Mesodermal cell (in vitro differentiated cells): Measurements from ENCODE around the gene MTX2.

Source experiments
- H3K27ac ChIP-seq: 2 replicates; pipeline ENCODE4 v1.7.0; 2013; ENCODE audit warnings: mild to moderate bottlenecking, low read depth, low read length, moderate library complexity; ENCODE audit not compliant: severe bottlenecking
- H3K36me3 ChIP-seq: 2 replicates; pipeline ENCODE4 v1.7.1; 2013; ENCODE audit warnings: mild to moderate bottlenecking, low read length, moderate library complexity; ENCODE audit not compliant: control insufficient read depth, insufficient read depth
- H3K4me1 ChIP-seq: one replicate; pipeline ENCODE4 v1.7.1; 2013; ENCODE audit warnings: mild to moderate bottlenecking, low read length; ENCODE audit not compliant: insufficient read depth, control insufficient read depth, poor library complexity, severe bottlenecking
- H3K4me3 ChIP-seq: 2 replicates; pipeline ENCODE4 v1.7.0; 2013; ENCODE audit warnings: low read length, control low read depth, mild to moderate bottlenecking; ENCODE audit not compliant: insufficient read depth, poor library complexity, severe bottlenecking; ENCODE audit errors: extremely low read depth
- H3K9me3 ChIP-seq: 2 replicates; pipeline ENCODE4 v1.7.1; 2013; ENCODE audit warnings: mild to moderate bottlenecking, low read length, moderate library complexity; ENCODE audit not compliant: control insufficient read depth
- WGBS, 2 experiments: methylation state at CpG; one replicate each; pipeline ENCODE4 v1.1.5; 2013; ENCODE audit warnings: missing lambda C conversion rate in 2 of 2; ENCODE audit not compliant: insufficient coverage in 2 of 2; 5-methylcytosine and 5-hydroxymethylcytosine counted together

MTX2 gene

GRCh38 chr2:176325732-176326131 lies 56.5 kb downstream of the MTX2 start:
- no peak overlapping the region for H3K4me3 ChIP-seq
- no peaks in the 10 kb centered on the region for H3K9me3 ChIP-seq
- H3K4me1 ChIP-seq = no peaks in the 10 kb centered on the region
- WGBS, 2 experiments = 20% methylated on average over 1 of the region's 1 CpG; no CpG with 5 or more reads in 1 of the 2 experiments
- H3K36me3 ChIP-seq = peaks cover 9% of the 10 kb centered on the region
- no peak overlapping the region for H3K27ac ChIP-seq

GRCh38 chr2:176328149-176328548 lies 58.9 kb downstream of the MTX2 start:
- Histone ChIP-seq H3K4me3 (no peak overlapping the region), H3K36me3 (peaks cover 9% of the 10 kb centered on the region), H3K4me1 (no peaks in the 10 kb centered on the region), H3K27ac (no peak overlapping the region), H3K9me3 (no peaks in the 10 kb centered on the region)
- WGBS, 2 experiments = no CpG with 5 or more reads among the region's 3 CpGs

GRCh38 chr2:176330612-176331011 lies 61.4 kb downstream of the MTX2 start:
- Histone ChIP-seq H3K36me3 (peaks cover 13% of the 10 kb centered on the region), H3K4me3 (no peak overlapping the region), H3K27ac (no peak overlapping the region), H3K9me3 (no peaks in the 10 kb centered on the region), H3K4me1 (no peaks in the 10 kb centered on the region)
- WGBS, 2 experiments = no CpG with 5 or more reads among the region's 1 CpG

- WGBS, 2 experiments = no CpG with 5 or more reads among the region's 1 CpG
- peaks cover 13% of the 10 kb centered on the region for H3K36me3 ChIP-seq
- H3K9me3 ChIP-seq = no peaks in the 10 kb centered on the region
- H3K4me3 ChIP-seq = no peak overlapping the region
- no peaks in the 10 kb centered on the region for H3K4me1 ChIP-seq
- no peak overlapping the region for H3K27ac ChIP-seq
These were observed 62.4 kb downstream of the MTX2 start for GRCh38 chr2:176331646-176332045.

GRCh38 chr2:176334729-176335128 lies 65.5 kb downstream of the MTX2 start:
- Histone ChIP-seq H3K27ac (no peak overlapping the region), H3K36me3 (peaks cover 18% of the 10 kb centered on the region), H3K9me3 (no peaks in the 10 kb centered on the region), H3K4me1 (no peaks in the 10 kb centered on the region), H3K4me3 (no peak overlapping the region)
- WGBS, 2 experiments = no CpG with 5 or more reads among the region's 1 CpG

GRCh38 chr2:176338395-176338794 lies 69.2 kb downstream of the MTX2 start:
- Histone ChIP-seq H3K36me3 (peaks cover 18% of the 10 kb centered on the region), H3K4me1 (no peaks in the 10 kb centered on the region), H3K4me3 (no peak overlapping the region), H3K27ac (no peak overlapping the region), H3K9me3 (no peaks in the 10 kb centered on the region)
- 86 to 100% methylated on average over 1 to 2 of the region's 3 CpGs for WGBS, 2 experiments

GRCh38 chr2:176339208-176339607 lies 70.0 kb downstream of the MTX2 start:
- Histone ChIP-seq H3K4me3 (no peak overlapping the region), H3K36me3 (peaks cover 13% of the 10 kb centered on the region), H3K9me3 (no peaks in the 10 kb centered on the region), H3K4me1 (no peaks in the 10 kb centered on the region), H3K27ac (no peak overlapping the region)
- WGBS, 2 experiments = 80% methylated on average over 1 of the region's 1 CpG; no CpG with 5 or more reads in 1 of the 2 experiments

GRCh38 chr2:176356251-176356650 lies 87.0 kb downstream of the MTX2 start:
- 43% methylated on average over 1 of the region's 4 CpGs; no CpG with 5 or more reads in 1 of the 2 experiments for WGBS, 2 experiments

GRCh38 chr2:176364273-176364977 lies 95.2 kb downstream of the MTX2 start:
- no peaks in the 10 kb centered on the region for H3K9me3 ChIP-seq
- 100% methylated on average over 1 of the region's 3 CpGs; no CpG with 5 or more reads in 1 of the 2 experiments for WGBS, 2 experiments
- no peak overlapping the region for H3K4me3 ChIP-seq
- H3K27ac ChIP-seq = no peak overlapping the region
- no peaks in the 10 kb centered on the region for H3K36me3 ChIP-seq
- no peaks in the 10 kb centered on the region for H3K4me1 ChIP-seq

More at GRCh38 chr2:176356251-176356650, 87.0 kb downstream of the MTX2 start:
- Histone ChIP-seq H3K4me1 (no peaks in the 10 kb centered on the region), H3K9me3 (no peaks in the 10 kb centered on the region), H3K27ac (no peak overlapping the region), H3K4me3 (no peak overlapping the region), H3K36me3 (no peaks in the 10 kb centered on the region)

- H3K36me3 ChIP-seq = no peaks in the 10 kb centered on the region
- no peaks in the 10 kb centered on the region for H3K4me1 ChIP-seq
- H3K27ac ChIP-seq = no peak overlapping the region
- 67% methylated on average over 1 of the region's 1 CpG; no CpG with 5 or more reads in 1 of the 2 experiments for WGBS, 2 experiments
- no peak overlapping the region for H3K4me3 ChIP-seq
- no peaks in the 10 kb centered on the region for H3K9me3 ChIP-seq
These were observed 99.1 kb downstream of the MTX2 start for GRCh38 chr2:176368349-176368748.

- no peaks in the 10 kb centered on the region for H3K36me3 ChIP-seq
- H3K27ac ChIP-seq = no peak overlapping the region
- no peaks in the 10 kb centered on the region for H3K4me1 ChIP-seq
- 84 to 95% methylated on average over 10 to 11 of the region's 13 CpGs for WGBS, 2 experiments
- no peak overlapping the region for H3K4me3 ChIP-seq
- H3K9me3 ChIP-seq = no peaks in the 10 kb centered on the region
These were observed 101.4 kb downstream of the MTX2 start for GRCh38 chr2:176370467-176371171.
